Kidney capillary endothelial cell (primary cell): ENCODE data around the gene ANXA3.
"Not testable (repeated sequence)": the region's sequence is repeated elsewhere in the genome, so short reads cannot be mapped to it uniquely, and the experiment has no call there.

ENCODE experiments used
- DNase-seq: peaks from one replicate; pipeline ENCODE4 v3.0.0-alpha.2; 2018; ENCODE audit warnings: low spot score

The ANXA3 gene

GRCh38 chr4:78571804-78572203 lies 20.2 kb downstream of the ANXA3 start:
- DNase-seq: no peak

- no peak for DNase-seq
Measured at GRCh38 chr4:78578674-78579425, 27.3 kb downstream of the ANXA3 start.

DNA sequence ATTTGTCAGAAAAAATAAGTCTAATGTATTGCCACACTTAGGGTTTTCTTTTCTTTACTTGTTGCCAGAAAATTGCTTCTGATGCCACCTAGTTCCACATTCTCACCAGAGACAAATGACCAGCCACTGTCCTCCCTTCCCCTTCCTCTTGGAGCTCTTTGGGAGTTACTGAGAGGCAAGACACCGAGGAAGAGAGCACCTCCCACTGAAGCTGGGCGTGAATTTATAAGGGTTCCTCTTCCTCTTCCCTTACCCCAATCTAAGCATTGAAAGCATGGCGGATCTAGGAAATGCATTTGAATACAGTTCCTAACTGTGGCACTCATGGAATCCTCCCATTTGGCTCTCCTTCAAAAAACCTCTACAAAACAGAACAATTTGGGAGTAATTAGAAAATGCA lies 30.0 kb downstream of the ANXA3 start:
- no peak for DNase-seq

DNA sequence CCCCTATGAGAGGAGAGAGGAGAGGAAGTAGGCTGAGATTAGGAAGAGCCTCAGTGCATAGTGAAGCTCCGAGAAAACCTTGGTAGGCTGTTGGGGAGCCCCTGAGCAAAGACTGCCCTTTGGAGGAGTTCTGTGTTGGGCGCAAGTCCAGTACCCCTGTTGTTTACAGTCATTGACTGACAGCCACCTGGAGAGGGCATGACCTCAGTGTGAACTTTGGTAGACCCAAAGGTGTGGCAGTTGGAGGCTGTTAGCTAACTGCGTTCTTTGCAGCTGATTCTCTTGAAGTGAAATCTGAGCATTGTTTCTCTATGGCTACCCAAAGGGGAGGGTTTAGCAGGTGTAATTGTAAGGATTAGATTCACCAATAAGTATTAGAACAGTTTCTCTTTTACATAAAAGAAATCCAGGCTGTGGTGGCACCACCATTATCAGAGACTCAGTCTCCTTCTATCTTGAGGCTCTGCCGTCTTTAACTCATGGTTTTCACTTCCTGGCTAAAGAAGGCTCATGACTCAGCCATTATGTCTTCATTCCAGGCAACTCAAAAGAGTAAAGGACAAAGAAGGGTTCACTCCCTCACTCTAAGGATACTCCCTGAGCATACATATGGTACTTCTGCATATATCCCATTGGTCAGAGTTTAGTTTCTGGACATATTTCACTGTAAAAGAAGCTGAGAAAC lies 33.4 kb downstream of the ANXA3 start:
- no peak for DNase-seq

GRCh38 chr4:78585633-78586032 lies 34.1 kb downstream of the ANXA3 start:
- no peak for DNase-seq

- no peak for DNase-seq
Measured at GRCh38 chr4:78588894-78589545, 37.5 kb downstream of the ANXA3 start.

- no peak for DNase-seq
Measured at GRCh38 chr4:78591404-78591803, 39.8 kb downstream of the ANXA3 start.

- DNase-seq: no peak
Measured at GRCh38 chr4:78592088-78592783, 40.7 kb downstream of the ANXA3 start.

- no peak for DNase-seq
Measured at GRCh38 chr4:78596111-78596742, 44.7 kb downstream of the ANXA3 start.

- DNase-seq: not testable (repeated sequence)
Measured at GRCh38 chr4:78598431-78598830, 46.9 kb downstream of the ANXA3 start.

DNA sequence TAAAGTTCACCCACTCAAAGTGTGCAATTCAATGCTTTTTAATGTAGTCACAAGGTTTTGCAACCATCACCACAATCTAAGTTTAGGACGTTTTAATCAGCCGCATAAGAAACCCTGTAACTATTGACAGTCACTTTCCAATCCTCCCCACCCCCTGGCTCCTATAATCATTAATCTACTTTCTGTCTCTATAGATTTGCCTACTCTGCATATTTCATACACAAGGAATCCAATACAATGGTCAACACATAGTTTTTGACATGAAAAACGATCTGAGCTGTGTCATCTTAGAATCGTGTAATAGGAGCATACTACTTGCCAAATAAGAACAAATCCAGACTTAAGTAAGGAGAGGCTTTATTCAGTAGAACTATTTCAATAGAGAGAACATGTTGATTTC lies 47.6 kb downstream of the ANXA3 start:
- no peak for DNase-seq

GRCh38 chr4:78599931-78600375 lies 48.4 kb downstream of the ANXA3 start:
- no peak for DNase-seq

DNA sequence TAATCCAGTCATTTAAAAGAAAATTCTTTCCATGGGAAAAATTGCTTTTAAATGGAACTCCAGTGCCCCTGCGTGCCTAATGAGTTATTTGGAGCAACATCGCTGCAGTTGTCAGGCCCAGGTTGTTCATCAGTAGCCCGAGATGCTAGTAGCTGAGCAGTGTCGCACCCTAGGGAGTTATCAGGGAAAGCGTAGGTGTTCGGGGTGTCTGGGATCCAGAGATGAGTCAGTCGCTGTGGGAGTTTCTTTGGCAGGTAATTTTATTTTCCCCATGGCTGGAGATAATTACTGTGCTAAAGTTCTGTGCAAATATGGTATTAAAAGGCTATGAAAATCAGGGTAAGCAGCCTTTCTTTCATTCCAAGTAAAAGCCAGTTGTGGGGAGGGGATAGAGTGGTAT lies 49.4 kb downstream of the ANXA3 start:
- no peak for DNase-seq

- no peak for DNase-seq
Measured at GRCh38 chr4:78602334-78602733, 50.8 kb downstream of the ANXA3 start.

DNA sequence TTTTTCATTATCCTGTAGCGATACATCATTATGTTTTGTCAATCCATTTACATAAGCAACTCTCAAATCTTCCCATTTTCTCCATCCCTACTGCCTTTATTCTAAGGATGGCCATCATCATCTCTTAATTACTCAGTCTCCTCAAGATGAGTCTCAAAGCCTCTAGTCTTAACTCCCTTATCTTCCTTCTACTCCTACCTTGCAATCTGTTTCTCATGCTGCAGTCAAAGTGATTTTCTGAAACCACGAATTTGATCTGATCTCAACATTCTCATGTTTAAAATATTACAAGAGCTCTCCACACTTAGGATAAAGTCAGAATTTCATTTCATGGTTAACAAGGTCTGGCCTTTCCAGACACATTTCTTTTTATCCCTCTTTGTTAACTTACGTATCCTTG lies 51.8 kb downstream of the ANXA3 start:
- no peak for DNase-seq

DNA sequence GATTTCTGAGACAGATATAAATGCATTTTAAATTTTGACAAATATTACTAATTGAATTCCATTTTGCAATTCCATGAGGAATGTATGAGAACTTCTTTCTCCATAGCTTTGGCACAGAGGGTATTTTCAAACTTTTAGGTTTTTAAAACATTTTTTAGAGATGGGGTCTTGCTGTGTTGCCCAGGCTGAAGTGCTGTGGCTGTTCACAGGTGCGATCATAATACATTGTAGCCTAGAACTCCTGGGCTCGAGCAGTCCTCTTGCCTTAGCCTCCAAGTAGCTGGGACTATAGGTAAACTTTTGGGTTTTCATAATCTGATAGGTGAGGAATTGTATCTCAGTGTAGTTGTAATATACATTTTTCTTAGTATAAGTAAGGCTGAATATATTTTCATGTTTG lies 53.4 kb downstream of the ANXA3 start:
- no peak for DNase-seq

DNA sequence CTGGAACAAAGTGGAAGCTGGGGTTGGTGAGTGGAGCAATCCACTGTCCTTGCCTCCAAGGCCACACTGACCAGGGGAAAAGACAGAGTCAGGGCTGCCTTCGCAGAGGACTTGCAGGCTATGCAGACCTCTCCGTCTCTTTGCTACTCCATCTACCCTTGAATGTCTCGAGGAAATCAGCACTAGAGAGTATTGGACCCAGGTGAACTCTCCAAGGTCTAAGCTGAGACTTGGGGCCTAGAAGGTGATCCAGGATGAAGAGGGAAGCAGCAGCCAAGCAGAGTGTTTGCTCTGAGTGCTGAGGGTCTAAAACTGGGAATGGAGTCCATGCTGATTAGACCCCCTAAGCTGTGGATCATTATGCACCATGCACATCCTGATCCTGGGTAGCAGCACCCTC lies 54.5 kb downstream of the ANXA3 start:
- no peak for DNase-seq

DNA sequence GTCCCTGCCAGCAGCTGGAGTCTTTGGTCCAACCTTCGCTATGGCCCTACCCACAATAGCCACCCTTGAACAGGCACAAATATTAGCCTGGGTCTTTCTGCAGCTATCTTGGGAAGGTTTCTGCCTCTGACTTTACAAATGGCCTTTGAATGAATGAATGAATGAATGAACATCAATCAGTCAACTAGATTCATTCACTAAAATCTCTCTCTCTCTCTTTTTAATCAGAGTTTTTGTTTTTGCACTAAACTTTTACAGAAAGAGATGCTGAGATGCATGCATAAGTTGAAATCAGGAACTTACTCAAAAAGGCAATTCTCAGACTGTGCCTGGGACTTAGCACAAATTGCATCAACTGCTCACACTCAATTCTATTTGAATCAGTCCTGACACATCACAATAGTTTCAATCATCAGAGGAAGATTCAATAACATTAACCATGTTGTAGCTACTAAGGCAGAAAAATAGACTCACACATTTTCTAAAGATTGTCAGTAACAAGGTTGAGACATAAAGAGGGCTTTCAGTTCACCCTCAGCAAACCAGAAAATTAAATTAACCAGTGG lies 55.0 kb downstream of the ANXA3 start:
- DNase-seq: no peak

GRCh38 chr4:78608684-78609083 lies 57.1 kb downstream of the ANXA3 start:
- no peak for DNase-seq

DNA sequence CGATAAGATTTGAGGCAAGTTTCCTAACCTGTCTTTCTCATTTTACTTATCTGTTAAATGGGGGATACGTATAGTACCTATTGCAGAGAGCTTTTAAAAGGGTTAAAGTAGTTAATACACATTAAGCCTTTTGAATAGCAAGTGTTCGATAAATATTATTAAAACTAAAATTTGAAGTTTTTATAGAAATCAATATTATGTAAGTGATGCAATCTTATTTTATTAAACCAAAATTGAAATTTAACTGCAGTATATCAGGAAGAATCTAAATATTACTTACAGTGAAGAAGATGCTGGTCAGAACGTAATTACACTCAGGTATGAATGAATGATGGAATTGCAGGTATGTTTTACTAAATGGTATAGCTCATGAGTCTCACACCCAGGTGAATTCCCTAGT lies 58.0 kb downstream of the ANXA3 start:
- DNase-seq: no peak

GRCh38 chr4:78610546-78611214 lies 59.1 kb downstream of the ANXA3 start:
- no peak for DNase-seq
